ENCODE data around the gene TPRG1L. TPM values are rescaled to one million over a fixed set of nuclear protein-coding genes. Genes with fewer than 3 reads are reported as not detected.

Gene TPRG1L
- total and polyA plus RNA-seq, 9 donors: 11.0 to 32.4 (median 30.0) TPM

DNA sequence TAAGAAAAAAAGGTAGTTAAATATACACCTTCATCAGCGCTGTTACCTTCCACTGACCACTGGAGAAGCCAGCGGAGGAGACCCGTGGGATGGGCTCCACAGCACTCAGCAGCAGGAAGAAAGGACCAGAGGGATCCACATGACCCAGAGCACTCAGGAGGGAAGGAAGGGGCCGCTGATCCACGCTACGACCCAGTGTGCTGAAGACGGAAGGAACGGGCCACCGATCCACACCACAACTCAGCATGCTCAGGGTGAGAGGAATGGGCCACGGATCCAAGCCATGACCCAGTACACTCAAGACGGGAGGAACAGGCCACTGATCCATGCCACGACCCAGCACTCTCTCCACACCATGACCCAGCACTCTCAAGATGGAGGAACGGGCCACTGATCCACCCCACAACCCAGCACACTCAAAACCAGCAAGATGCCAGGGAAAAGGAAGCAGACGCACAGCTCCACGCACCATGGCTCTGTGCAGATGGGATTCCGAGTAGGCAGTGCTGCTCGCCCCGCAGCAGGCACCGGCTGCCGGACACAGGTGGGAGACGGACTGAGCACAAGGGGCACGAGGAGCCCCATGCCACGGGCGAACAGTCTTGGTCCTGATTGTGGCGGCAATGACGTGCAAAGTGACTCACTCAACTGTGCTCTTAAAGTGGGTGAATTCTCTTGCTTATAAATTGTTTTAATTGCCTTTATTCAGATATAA, 16.4 kb downstream of the TPRG1L start:
- Histone ChIP-seq H3K27ac (ENCODE audit: low read length) (no peak overlapping the region), H3K9me3 (replicated peaks; ENCODE audit: control insufficient read depth, low read depth, low read length) (no peaks in the 10 kb centered on the region), H3K4me1 (ENCODE audit: control insufficient read depth, insufficient read depth, low read length) (no peaks in the 10 kb centered on the region), H3K36me3 (ENCODE audit: control insufficient read depth, insufficient read depth, low read length) (peaks cover 47% of the 10 kb centered on the region), H3K27me3 (ENCODE audit: control insufficient read depth, insufficient read depth, low read length) (no peaks in the 10 kb centered on the region), H3K4me3 (ENCODE audit: low read length) (no peak overlapping the region)
- WGBS (ENCODE audit: insufficient coverage): 92% methylated on average over 10 of the region's 26 CpGs
- no peak for DNase-seq

DNA sequence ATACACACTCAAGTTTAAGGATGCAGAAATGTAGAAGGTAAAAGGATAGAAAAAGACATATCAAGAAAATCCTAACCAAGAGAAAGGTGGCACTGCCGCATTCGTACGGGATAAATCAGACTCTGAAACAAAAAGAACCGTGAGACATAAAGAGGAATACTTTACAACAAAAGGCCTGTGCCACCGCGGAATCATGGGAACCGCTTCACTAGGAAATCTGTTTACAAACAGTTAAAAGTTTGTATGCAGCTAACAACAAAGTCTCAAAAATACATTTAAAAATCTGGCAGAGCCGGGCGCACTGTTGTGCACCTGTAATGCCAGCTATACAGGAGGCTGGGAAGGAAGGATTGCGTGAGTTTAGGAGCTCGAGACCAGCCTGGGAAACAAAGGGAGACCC, 17.0 kb downstream of the TPRG1L start:
- Histone ChIP-seq H3K9me3 (replicated peaks; ENCODE audit: control insufficient read depth, low read depth, low read length) (no peaks in the 10 kb centered on the region), H3K36me3 (ENCODE audit: control insufficient read depth, insufficient read depth, low read length) (peaks cover 45% of the 10 kb centered on the region), H3K4me3 (ENCODE audit: low read length) (no peak overlapping the region), H3K27ac (ENCODE audit: low read length) (no peak overlapping the region), H3K27me3 (ENCODE audit: control insufficient read depth, insufficient read depth, low read length) (no peaks in the 10 kb centered on the region), H3K4me1 (ENCODE audit: control insufficient read depth, insufficient read depth, low read length) (no peaks in the 10 kb centered on the region)
- WGBS (ENCODE audit: insufficient coverage): no CpG with 5 or more reads among the region's 11 CpGs
- DNase-seq: no peak

DNA sequence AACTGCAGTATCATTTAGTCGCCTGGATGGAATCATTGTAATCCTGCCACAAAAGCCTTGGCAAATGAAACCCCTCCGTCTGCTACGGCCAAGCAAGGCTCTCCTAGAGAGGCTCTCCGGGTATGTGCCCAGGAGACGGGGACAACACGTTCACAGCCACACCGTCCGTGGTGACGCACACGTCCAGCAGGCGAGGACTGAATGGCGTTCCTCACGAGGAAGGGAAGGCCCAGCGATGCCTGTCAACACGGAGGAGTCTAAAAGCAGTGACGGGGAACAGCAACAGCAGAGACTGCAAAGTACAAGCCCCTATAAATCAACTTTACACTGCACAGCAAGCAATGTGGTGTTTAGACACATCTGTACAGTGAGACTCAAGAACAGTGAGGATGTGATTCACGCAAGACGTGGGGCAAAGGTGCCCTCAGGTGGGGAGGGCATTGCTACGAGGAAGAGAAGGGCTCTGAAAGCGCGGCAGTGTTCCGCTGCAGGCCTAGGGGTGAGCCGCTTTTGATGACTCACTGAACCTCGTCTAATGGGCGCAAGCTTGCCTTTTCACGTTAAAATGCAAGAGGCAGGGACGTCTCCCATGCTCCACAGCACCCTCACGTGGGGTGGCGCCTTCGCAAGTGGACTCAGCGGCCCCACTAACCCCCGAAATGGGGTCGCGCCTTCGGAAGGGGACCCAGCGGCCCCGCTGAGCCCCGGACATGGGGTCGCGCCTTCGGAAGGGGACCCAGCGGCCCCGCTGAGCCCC, 18.3 kb downstream of the TPRG1L start:
- 80% methylated on average over 26 of the region's 43 CpGs for WGBS (ENCODE audit: insufficient coverage)
- H3K4me3 ChIP-seq (ENCODE audit: low read length): no peak overlapping the region

DNA sequence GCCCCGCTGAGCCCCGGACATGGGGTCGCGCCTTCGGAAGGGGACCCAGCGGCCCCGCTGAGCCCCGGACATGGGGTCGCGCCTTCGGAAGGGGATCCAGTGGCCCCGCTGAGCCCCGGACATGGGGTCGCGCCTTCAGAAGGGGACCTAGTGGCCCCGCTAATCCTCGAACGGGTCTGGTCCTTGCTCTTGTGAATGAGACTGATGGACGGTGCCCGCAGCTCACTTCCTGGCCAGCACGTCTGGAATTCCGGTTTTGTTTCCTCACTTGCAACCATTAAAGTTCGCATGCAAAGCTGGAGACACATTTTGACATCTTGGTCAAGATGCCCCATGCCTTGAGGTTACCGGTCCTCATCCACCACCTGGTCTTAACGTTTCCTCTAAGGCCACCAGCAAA, 19.5 kb downstream of the TPRG1L start:
- DNase-seq: no peak
- Histone ChIP-seq H3K36me3 (ENCODE audit: control insufficient read depth, insufficient read depth, low read length) (peaks cover 32% of the 10 kb centered on the region), H3K9me3 (replicated peaks; ENCODE audit: control insufficient read depth, low read depth, low read length) (no peaks in the 10 kb centered on the region), H3K27me3 (ENCODE audit: control insufficient read depth, insufficient read depth, low read length) (no peaks in the 10 kb centered on the region), H3K4me3 (ENCODE audit: low read length) (no peak overlapping the region), H3K27ac (ENCODE audit: low read length) (no peak overlapping the region), H3K4me1 (ENCODE audit: control insufficient read depth, insufficient read depth, low read length) (peaks cover 3% of the 10 kb centered on the region)
- WGBS (ENCODE audit: insufficient coverage): 91% methylated on average over 17 of the region's 25 CpGs

More for the DNA sequence above, 18.3 kb downstream of the TPRG1L start:
- no peak for DNase-seq
- Histone ChIP-seq H3K4me1 (ENCODE audit: control insufficient read depth, insufficient read depth, low read length) (no peaks in the 10 kb centered on the region), H3K27ac (ENCODE audit: low read length) (no peak overlapping the region), H3K27me3 (ENCODE audit: control insufficient read depth, insufficient read depth, low read length) (no peaks in the 10 kb centered on the region), H3K9me3 (replicated peaks; ENCODE audit: control insufficient read depth, low read depth, low read length) (no peaks in the 10 kb centered on the region), H3K36me3 (ENCODE audit: control insufficient read depth, insufficient read depth, low read length) (peaks cover 40% of the 10 kb centered on the region)

DNA sequence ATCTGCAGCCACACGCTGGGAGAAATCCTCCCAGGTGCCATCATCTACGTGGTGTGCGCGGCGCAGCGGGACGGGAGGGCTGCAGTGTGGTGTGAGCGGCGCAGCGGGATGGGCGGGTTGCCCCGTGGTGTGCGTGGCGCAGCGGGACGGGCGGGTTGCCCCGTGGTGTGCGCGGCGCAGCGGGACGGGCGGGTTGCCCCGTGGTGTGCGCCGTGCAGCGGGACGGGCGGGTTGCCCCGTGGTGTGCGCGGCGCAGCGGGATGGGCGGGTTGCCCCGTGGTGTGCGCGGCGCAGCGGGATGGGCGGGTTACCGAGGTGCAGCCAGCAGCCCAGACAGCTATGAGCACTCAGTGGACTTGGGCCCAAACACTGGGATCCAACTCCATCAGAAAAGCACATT, 20.4 kb downstream of the TPRG1L start:
- Histone ChIP-seq H3K9me3 (replicated peaks; ENCODE audit: control insufficient read depth, low read depth, low read length) (no peaks in the 10 kb centered on the region), H3K36me3 (ENCODE audit: control insufficient read depth, insufficient read depth, low read length) (peaks cover 32% of the 10 kb centered on the region), H3K4me3 (ENCODE audit: low read length) (no peak overlapping the region), H3K27ac (ENCODE audit: low read length) (no peak overlapping the region), H3K4me1 (ENCODE audit: control insufficient read depth, insufficient read depth, low read length) (peaks cover 6% of the 10 kb centered on the region), H3K27me3 (ENCODE audit: control insufficient read depth, insufficient read depth, low read length) (peaks cover 3% of the 10 kb centered on the region)
- WGBS (ENCODE audit: insufficient coverage): 93% methylated on average over 30 of the region's 43 CpGs
- DNase-seq: no peak

DNA sequence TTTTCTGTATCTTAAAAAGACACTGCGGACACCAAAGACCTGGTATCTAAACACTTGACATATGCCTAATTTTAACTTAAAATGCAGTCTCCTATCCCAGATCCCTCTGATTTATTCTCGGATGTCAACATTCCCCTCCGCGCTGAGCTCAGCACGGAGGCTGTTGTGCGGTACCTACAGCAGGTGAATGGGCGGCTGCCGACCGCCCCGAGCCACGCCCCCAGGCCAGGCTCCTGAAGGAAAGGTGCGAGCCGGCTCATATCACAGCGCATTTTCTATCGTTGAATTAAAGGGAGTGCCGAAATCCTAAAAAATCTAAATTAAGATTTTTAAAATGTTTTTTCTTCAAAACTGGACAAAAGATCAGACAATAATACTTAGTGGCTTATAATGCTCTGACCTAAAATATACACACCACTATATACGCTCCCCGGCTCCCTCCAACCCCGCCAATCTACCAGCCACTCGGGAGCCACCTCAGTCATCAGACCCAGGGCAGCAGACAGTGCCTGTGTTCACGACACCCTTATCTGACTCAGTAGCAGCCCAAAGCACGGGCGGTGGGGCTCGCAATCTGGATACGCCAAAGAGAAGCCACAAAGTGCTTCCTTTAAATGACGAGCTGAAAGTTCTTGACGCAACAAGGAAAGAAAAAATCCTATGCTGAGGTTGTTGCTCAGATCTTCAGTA, 21.0 kb downstream of the TPRG1L start:
- Histone ChIP-seq H3K36me3 (ENCODE audit: control insufficient read depth, insufficient read depth, low read length) (peaks cover 32% of the 10 kb centered on the region), H3K9me3 (replicated peaks; ENCODE audit: control insufficient read depth, low read depth, low read length) (no peaks in the 10 kb centered on the region), H3K27ac (ENCODE audit: low read length) (no peak overlapping the region), H3K4me1 (ENCODE audit: control insufficient read depth, insufficient read depth, low read length) (peaks cover 11% of the 10 kb centered on the region), H3K4me3 (ENCODE audit: low read length) (no peak overlapping the region), H3K27me3 (ENCODE audit: control insufficient read depth, insufficient read depth, low read length) (peaks cover 9% of the 10 kb centered on the region)
- 92% methylated on average over 19 of the region's 27 CpGs for WGBS (ENCODE audit: insufficient coverage)
- no peak for DNase-seq

DNA sequence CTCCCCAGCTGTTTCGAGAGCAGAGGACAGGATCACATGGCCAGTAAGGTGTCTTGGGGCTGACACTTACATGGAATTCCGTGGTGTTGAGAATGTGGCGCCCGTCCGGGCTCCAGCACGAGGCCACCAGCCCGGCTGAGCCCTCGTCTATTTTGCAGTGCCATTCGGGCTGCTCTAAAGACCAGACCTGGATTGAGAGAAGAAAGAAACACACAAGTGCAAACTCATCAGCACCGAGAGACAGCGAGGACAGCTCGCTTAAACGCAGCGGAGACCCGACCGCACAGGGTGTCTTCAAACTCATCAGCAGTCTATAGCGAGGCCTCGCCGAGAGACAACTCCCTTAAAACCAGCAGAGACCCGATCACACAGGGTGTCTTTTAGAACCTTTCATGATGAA, 21.8 kb downstream of the TPRG1L start:
- Histone ChIP-seq H3K27me3 (ENCODE audit: control insufficient read depth, insufficient read depth, low read length) (peaks cover 17% of the 10 kb centered on the region), H3K9me3 (replicated peaks; ENCODE audit: control insufficient read depth, low read depth, low read length) (no peaks in the 10 kb centered on the region), H3K27ac (ENCODE audit: low read length) (no peak overlapping the region), H3K36me3 (ENCODE audit: control insufficient read depth, insufficient read depth, low read length) (peaks cover 29% of the 10 kb centered on the region), H3K4me1 (ENCODE audit: control insufficient read depth, insufficient read depth, low read length) (peaks cover 18% of the 10 kb centered on the region), H3K4me3 (ENCODE audit: low read length) (no peak overlapping the region)
- no peak for DNase-seq
- 87% methylated on average over 8 of the region's 20 CpGs for WGBS (ENCODE audit: insufficient coverage)

DNA sequence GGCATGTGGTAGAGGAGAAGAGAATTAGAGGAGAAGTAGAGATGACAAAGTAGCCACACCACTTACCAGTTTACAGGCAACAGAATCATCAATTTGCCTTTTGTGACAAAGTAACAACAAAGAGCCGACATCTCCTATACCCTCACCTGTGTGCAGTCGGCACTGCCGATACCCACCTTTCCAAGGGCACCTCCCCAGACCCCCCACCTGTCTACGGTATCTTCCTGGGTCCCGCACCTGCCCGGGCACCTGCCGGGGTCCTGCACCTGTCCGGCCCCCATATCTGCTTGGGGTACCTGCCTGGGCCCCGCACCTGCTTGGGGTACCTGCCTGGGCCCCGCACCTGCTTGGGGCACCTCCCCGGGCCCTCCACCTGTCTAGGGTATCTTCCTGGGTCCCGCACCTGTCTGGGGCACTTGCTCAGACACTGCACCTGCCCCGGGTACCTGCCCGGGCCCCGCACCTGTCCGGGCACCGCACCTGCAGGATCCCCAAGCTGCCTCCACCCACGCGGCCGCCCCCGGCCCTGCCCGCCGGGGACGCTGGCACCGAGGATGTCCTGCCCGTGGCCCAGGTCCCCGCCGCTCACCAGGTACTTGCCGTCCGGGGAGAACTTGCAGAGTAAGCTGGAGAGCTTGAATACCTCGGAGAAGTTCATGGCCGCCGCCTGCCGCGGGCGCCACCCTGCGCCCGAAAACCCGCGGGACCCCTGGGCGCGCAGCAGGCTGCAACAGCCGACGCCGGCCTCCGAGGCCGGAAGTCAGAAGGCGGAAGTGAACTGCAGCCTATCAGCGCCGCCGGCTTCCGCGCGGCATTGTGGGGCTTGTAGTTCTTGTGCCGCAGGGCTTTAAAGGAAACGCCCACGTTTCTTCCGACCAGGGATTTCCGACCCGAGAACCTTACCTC, 24.8 kb downstream of the TPRG1L start, which contains the start of gene WRAP73:
Gene WRAP73, minus strand, starts transcription at position 762 of the 906 bp plus-strand sequence. Its CDS starts 104 bp downstream, at position 658.
- peaks cover 43% of the 10 kb centered on the region for H3K27me3 ChIP-seq (ENCODE audit: control insufficient read depth, insufficient read depth, low read length)
- peak within 1 kb of the TSS; percentile 73 for H3K4me3 ChIP-seq (ENCODE audit: low read length)
- DNase-seq: peak; percentile 95
- H3K9me3 ChIP-seq (replicated peaks; ENCODE audit: control insufficient read depth, low read depth, low read length): no peaks in the 10 kb centered on the region
- H3K27ac ChIP-seq (ENCODE audit: low read length): no peak within 1 kb of the TSS
- peaks cover 34% of the 10 kb centered on the region for H3K4me1 ChIP-seq (ENCODE audit: control insufficient read depth, insufficient read depth, low read length)
- 4% methylated on average over 57 of the region's 60 CpGs for WGBS (ENCODE audit: insufficient coverage)
- H3K36me3 ChIP-seq (ENCODE audit: control insufficient read depth, insufficient read depth, low read length): peaks cover 20% of the 10 kb centered on the region

DNA sequence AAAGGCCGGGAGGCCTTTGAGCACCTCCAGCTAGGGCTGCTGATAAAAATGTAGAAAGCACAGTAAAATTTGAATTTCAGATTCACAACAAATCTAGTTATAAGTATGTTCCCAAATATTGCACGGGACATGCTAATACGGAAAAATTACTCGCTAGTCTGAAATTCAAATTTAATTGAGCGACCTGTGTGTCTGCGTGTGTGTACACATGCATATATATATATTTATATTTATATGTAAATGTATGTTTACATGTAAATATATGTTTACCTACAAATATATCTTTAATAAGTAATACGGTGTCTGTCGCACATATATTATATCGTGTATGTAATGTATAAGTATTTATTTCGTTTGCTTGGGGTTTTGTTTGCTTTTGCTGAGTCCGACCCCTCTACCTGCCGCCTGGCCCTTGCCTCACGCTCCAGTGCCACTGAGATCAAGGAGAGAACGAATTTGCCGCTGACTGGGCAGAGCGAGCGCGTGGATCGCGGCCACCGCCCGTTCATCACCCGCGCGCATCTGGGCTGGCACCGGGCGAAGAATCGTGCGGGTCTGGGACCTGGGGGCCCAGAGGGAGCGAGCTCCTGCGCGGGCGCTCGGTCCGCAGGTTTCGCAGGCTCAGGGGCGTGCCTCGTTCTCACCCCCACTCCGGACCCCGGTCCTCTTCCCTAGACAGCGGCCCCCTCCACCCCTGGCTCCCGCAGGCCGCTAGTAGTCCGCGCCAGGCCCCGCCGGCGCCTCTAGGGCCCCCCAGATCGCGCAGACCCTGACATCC, 25.6 kb downstream of the TPRG1L start:
- DNase-seq: no peak
- peaks cover 34% of the 10 kb centered on the region for H3K4me1 ChIP-seq (ENCODE audit: control insufficient read depth, insufficient read depth, low read length)
- H3K4me3 ChIP-seq (ENCODE audit: low read length): no peak overlapping the region
- peaks cover 50% of the 10 kb centered on the region for H3K27me3 ChIP-seq (ENCODE audit: control insufficient read depth, insufficient read depth, low read length)
- H3K9me3 ChIP-seq (replicated peaks; ENCODE audit: control insufficient read depth, low read depth, low read length): no peaks in the 10 kb centered on the region
- peaks cover 17% of the 10 kb centered on the region for H3K36me3 ChIP-seq (ENCODE audit: control insufficient read depth, insufficient read depth, low read length)
- H3K27ac ChIP-seq (ENCODE audit: low read length): no peak overlapping the region
- WGBS (ENCODE audit: insufficient coverage): 4% methylated on average over 40 of the region's 50 CpGs
